ENCODE data around the gene ASXL1. TPM values are rescaled to one million over a fixed set of nuclear protein-coding genes. Genes with fewer than 3 reads are reported as not detected.

Gene ASXL1
- total RNA-seq (28.4 TPM), polyA plus RNA-seq (ENCODE audit: insufficient read depth in 1 of 8, insufficient read length in 8 of 8, low replicate concordance in 1 of 8) (10 to 100 TPM; 32.8 to 42.3 (median 34.9) TPM)
- long read RNA-seq, donor 1, full-length matches to known transcripts, result 4 of 4 reads
- long read RNA-seq, donor 1, partial matches to known transcripts, result 0 of 4 reads
- long read RNA-seq, donor 1, other reads (novel, unspliced or antisense), result 0 of 4 reads
- long read RNA-seq, donor 2, result 0 reads
- long read RNA-seq, donor 3, full-length matches to known transcripts, result 1 of 8 reads
- long read RNA-seq, donor 3, partial matches to known transcripts, result 7 of 8 reads
- long read RNA-seq, donor 3, other reads (novel, unspliced or antisense), result 0 of 8 reads
- long read RNA-seq, donor 4, result 0 reads
- long read RNA-seq, donor 5, partial matches to known transcripts, result 0 of 2 reads
- long read RNA-seq, donor 5, other reads (novel, unspliced or antisense), result 0 of 2 reads
- long read RNA-seq, donor 6, partial matches to known transcripts, result 0 of 3 reads
- long read RNA-seq, donor 6, other reads (novel, unspliced or antisense), result 0 of 3 reads
- long read RNA-seq, donor 7, full-length matches to known transcripts, result 2 of 2 reads
- long read RNA-seq, donor 7, partial matches to known transcripts, result 0 of 2 reads
- long read RNA-seq, donor 7, other reads (novel, unspliced or antisense), result 0 of 2 reads
- long read RNA-seq, donor 8, full-length matches to known transcripts, result 1 of 1 reads
- long read RNA-seq, donor 8, partial matches to known transcripts, result 0 of 1 reads
- long read RNA-seq, donor 8, other reads (novel, unspliced or antisense), result 0 of 1 reads
- long read RNA-seq, donor 9, partial matches to known transcripts, result 0 of 2 reads
- long read RNA-seq, donor 9, other reads (novel, unspliced or antisense), result 0 of 2 reads
- long read RNA-seq, donor 10, partial matches to known transcripts, result 0 of 1 reads
- long read RNA-seq, donor 10, other reads (novel, unspliced or antisense), result 0 of 1 reads
- long read RNA-seq, donor 11, full-length matches to known transcripts, result 3 of 3 reads
- long read RNA-seq, donor 11, partial matches to known transcripts, result 0 of 3 reads
- long read RNA-seq, donor 11, other reads (novel, unspliced or antisense), result 0 of 3 reads

DNA sequence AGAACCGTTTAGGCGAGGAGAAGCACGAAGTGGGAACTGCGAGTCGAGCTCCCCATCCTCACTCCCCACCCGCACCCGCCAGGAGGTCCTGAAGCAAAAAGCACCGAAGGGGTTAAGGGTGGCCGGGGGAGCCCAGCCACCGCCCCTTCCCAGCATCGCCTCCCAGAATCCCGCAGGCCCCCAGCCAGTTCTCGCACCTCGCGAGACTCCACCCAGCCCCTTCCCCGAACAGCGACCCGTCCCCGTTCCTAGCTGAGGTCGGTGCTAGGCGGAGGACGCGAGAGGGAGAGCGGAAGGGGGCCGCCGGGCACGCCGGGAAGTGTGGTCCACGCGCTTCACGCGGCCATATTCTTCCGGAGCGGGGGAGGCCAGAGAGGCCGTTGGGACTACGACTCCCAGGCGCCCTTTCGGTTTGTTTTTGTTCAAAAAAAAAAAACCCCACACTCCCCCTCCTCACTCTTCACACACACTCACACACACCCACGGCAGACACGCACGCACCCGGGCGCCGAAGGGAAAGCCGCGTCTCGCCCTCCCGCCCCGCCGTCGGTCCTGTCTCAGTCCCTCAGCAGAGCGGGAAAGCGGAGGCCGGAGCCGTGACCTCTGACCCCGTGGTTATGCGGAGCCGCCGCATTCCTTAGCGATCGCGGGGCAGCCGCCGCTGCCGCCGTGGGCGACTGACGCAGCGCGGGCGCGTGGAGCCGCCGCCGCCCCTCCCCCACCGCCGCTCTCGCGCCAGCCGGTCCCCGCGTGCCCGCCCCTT, at the start of gene ASXL1:
Gene ASXL1 (plus strand): TSS at position 463 of the 763 bp plus-strand sequence. CDS start 445 bp downstream, outside the sequence.
- Histone ChIP-seq H3K36me3 (ENCODE audit: control insufficient read depth, insufficient read depth, low read length) (peaks cover 3% of the 10 kb centered on the region), H3K4me3 (ENCODE audit: low read length) (peak within 1 kb of the TSS; percentile 96), H3K9me3 (replicated peaks; ENCODE audit: control insufficient read depth, low read depth, low read length) (no peaks in the 10 kb centered on the region), H3K27ac (ENCODE audit: low read length) (peak within 1 kb of the TSS; percentile 99), H3K4me1 (ENCODE audit: control insufficient read depth, insufficient read depth, low read length) (peaks cover 12% of the 10 kb centered on the region), H3K27me3 (ENCODE audit: control insufficient read depth, insufficient read depth, low read length) (no peaks in the 10 kb centered on the region)
- WGBS (ENCODE audit: insufficient coverage), result under 1% methylated on average over 52 of the region's 83 CpGs
- peak; percentile 100 for DNase-seq

- 60% methylated on average over 1 of the region's 3 CpGs for WGBS (ENCODE audit: insufficient coverage)
- Histone ChIP-seq H3K4me3 (ENCODE audit: low read length) (no peak overlapping the region), H3K27ac (ENCODE audit: low read length) (no peak overlapping the region), H3K4me1 (ENCODE audit: control insufficient read depth, insufficient read depth, low read length) (peaks cover 3% of the 10 kb centered on the region), H3K27me3 (ENCODE audit: control insufficient read depth, insufficient read depth, low read length) (no peaks in the 10 kb centered on the region), H3K9me3 (replicated peaks; ENCODE audit: control insufficient read depth, low read depth, low read length) (no peaks in the 10 kb centered on the region), H3K36me3 (ENCODE audit: control insufficient read depth, insufficient read depth, low read length) (peaks cover 36% of the 10 kb centered on the region)
- no peak for DNase-seq
These were observed 45.3 kb upstream of the ASXL1 start for GRCh38 chr20:32312718-32313424.

DNA sequence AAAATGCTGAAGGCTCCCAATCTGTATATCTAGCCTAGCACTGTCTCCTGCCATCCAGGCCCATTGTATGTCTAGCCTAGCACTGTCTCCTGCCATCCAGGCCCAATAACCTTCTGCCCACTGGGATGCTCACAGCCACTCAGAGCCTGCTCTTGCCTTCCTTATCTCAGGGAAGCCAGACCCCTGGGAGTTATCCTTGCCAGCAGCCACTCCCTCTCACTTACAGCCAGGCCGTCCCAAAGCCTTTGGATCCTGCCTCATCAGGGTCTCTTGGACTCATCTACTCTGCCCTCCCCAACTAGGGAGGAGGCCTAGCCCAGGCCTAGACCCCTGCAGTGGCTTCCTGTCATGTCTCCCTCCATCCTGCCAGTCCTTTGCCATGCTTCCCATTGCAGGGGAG, 43.4 kb upstream of the ASXL1 start:
- Histone ChIP-seq H3K9me3 (replicated peaks; ENCODE audit: control insufficient read depth, low read depth, low read length) (no peaks in the 10 kb centered on the region), H3K27ac (ENCODE audit: low read length) (no peak overlapping the region), H3K27me3 (ENCODE audit: control insufficient read depth, insufficient read depth, low read length) (no peaks in the 10 kb centered on the region), H3K36me3 (ENCODE audit: control insufficient read depth, insufficient read depth, low read length) (peaks cover 35% of the 10 kb centered on the region), H3K4me1 (ENCODE audit: control insufficient read depth, insufficient read depth, low read length) (peaks cover 3% of the 10 kb centered on the region), H3K4me3 (ENCODE audit: low read length) (no peak overlapping the region)
- WGBS (ENCODE audit: insufficient coverage), result 44% methylated on average over 1 of the region's 1 CpG
- no peak for DNase-seq

- Histone ChIP-seq H3K4me3 (ENCODE audit: low read length) (no peak overlapping the region), H3K36me3 (ENCODE audit: control insufficient read depth, insufficient read depth, low read length) (peaks cover 29% of the 10 kb centered on the region), H3K27me3 (ENCODE audit: control insufficient read depth, insufficient read depth, low read length) (no peaks in the 10 kb centered on the region), H3K9me3 (replicated peaks; ENCODE audit: control insufficient read depth, low read depth, low read length) (no peaks in the 10 kb centered on the region), H3K4me1 (ENCODE audit: control insufficient read depth, insufficient read depth, low read length) (peaks cover 3% of the 10 kb centered on the region), H3K27ac (ENCODE audit: low read length) (peak overlapping the region; percentile 15)
- 100% methylated on average over 1 of the region's 3 CpGs for WGBS (ENCODE audit: insufficient coverage)
- no peak for DNase-seq
These were observed 42.7 kb upstream of the ASXL1 start for GRCh38 chr20:32315399-32315798.

GRCh38 chr20:32315891-32316290, 42.2 kb upstream of the ASXL1 start:
- peak overlapping the region; percentile 15 for H3K27ac ChIP-seq (ENCODE audit: low read length)
- H3K9me3 ChIP-seq (replicated peaks; ENCODE audit: control insufficient read depth, low read depth, low read length), result no peaks in the 10 kb centered on the region
- H3K36me3 ChIP-seq (ENCODE audit: control insufficient read depth, insufficient read depth, low read length), result peaks cover 24% of the 10 kb centered on the region
- WGBS (ENCODE audit: insufficient coverage), result 67% methylated on average over 1 of the region's 2 CpGs
- peak; percentile 61 for DNase-seq
- H3K4me3 ChIP-seq (ENCODE audit: low read length), result no peak overlapping the region
- H3K4me1 ChIP-seq (ENCODE audit: control insufficient read depth, insufficient read depth, low read length), result peaks cover 3% of the 10 kb centered on the region
- no peaks in the 10 kb centered on the region for H3K27me3 ChIP-seq (ENCODE audit: control insufficient read depth, insufficient read depth, low read length)

- Histone ChIP-seq H3K27me3 (ENCODE audit: control insufficient read depth, insufficient read depth, low read length) (no peaks in the 10 kb centered on the region), H3K36me3 (ENCODE audit: control insufficient read depth, insufficient read depth, low read length) (peaks cover 23% of the 10 kb centered on the region)
- 89% methylated on average over 4 of the region's 7 CpGs for WGBS (ENCODE audit: insufficient coverage)
These were observed 41.5 kb upstream of the ASXL1 start for GRCh38 chr20:32316667-32317066.

DNA sequence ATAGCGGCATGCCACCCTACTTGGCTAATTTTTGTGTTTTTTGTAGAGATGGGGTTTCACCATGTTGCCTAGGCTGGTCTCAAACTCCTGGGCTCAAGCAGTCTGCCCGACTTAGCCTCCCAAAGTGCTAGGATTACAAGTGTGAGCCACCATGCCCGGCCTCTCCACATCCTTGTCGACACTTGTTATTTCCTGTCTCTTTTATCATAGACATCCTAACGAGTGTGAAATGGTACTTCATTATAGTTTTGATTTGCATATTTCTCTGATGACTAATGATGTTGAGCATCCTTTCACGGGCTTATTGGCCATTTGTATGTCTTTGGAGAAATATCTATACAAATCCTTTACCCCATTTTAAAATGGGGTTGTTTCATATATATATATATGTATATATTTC, 39.0 kb upstream of the ASXL1 start:
- Histone ChIP-seq H3K27ac (ENCODE audit: low read length) (no peak overlapping the region), H3K4me3 (ENCODE audit: low read length) (no peak overlapping the region), H3K36me3 (ENCODE audit: control insufficient read depth, insufficient read depth, low read length) (peaks cover 17% of the 10 kb centered on the region), H3K4me1 (ENCODE audit: control insufficient read depth, insufficient read depth, low read length) (peaks cover 3% of the 10 kb centered on the region), H3K9me3 (replicated peaks; ENCODE audit: control insufficient read depth, low read depth, low read length) (no peaks in the 10 kb centered on the region), H3K27me3 (ENCODE audit: control insufficient read depth, insufficient read depth, low read length) (no peaks in the 10 kb centered on the region)
- no CpG with 5 or more reads among the region's 6 CpGs for WGBS (ENCODE audit: insufficient coverage)
- no peak for DNase-seq

More at GRCh38 chr20:32316667-32317066, 41.5 kb upstream of the ASXL1 start:
- Histone ChIP-seq H3K27ac (ENCODE audit: low read length) (no peak overlapping the region), H3K4me1 (ENCODE audit: control insufficient read depth, insufficient read depth, low read length) (peaks cover 3% of the 10 kb centered on the region), H3K4me3 (ENCODE audit: low read length) (no peak overlapping the region), H3K9me3 (replicated peaks; ENCODE audit: control insufficient read depth, low read depth, low read length) (no peaks in the 10 kb centered on the region)
- DNase-seq, result no peak

DNA sequence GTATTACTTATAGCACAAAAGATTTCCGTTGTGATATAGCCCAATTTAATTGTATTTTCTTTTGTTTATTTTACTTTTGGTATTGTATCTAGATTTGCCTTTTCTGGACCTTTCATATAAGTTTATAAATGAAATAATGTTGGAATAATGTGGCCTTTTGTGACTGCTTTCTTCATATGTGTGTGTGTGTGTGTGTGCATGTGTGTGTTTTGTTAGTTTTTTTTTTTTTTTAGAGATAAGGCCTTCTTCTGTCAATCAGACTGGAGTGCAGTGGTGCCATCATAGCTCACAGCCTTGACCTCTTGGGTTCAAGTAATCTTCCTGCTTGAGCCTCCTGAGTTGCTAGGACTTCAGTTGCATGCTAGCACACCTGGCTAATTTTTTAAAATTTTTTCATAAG, 37.8 kb upstream of the ASXL1 start:
- Histone ChIP-seq H3K27ac (ENCODE audit: low read length) (no peak overlapping the region), H3K4me3 (ENCODE audit: low read length) (no peak overlapping the region), H3K36me3 (ENCODE audit: control insufficient read depth, insufficient read depth, low read length) (peaks cover 10% of the 10 kb centered on the region), H3K27me3 (ENCODE audit: control insufficient read depth, insufficient read depth, low read length) (no peaks in the 10 kb centered on the region), H3K9me3 (replicated peaks; ENCODE audit: control insufficient read depth, low read depth, low read length) (no peaks in the 10 kb centered on the region), H3K4me1 (ENCODE audit: control insufficient read depth, insufficient read depth, low read length) (no peaks in the 10 kb centered on the region)
- DNase-seq, result no peak
- no CpG with 5 or more reads among the region's 1 CpG for WGBS (ENCODE audit: insufficient coverage)

- Histone ChIP-seq H3K9me3 (replicated peaks; ENCODE audit: control insufficient read depth, low read depth, low read length) (no peaks in the 10 kb centered on the region), H3K27ac (ENCODE audit: low read length) (no peak overlapping the region), H3K36me3 (ENCODE audit: control insufficient read depth, insufficient read depth, low read length) (peaks cover 13% of the 10 kb centered on the region), H3K4me1 (ENCODE audit: control insufficient read depth, insufficient read depth, low read length) (no peaks in the 10 kb centered on the region), H3K4me3 (ENCODE audit: low read length) (no peak overlapping the region), H3K27me3 (ENCODE audit: control insufficient read depth, insufficient read depth, low read length) (no peaks in the 10 kb centered on the region)
- no CpG with 5 or more reads among the region's 1 CpG for WGBS (ENCODE audit: insufficient coverage)
- no peak for DNase-seq
These were observed 36.7 kb upstream of the ASXL1 start for GRCh38 chr20:32321390-32321789.
